Esophagus muscularis mucosa (tissue), 4 donors: ENCODE results near the gene TMPO.

Experiments
- CTCF ChIP-seq, 3 experiments: fragments of 200-600 bp in 2 of 3; fragments of 450-650 bp in 1 of 3; sonication (generic) in 2 of 3; IDR thresholded peaks; one replicate each; pipeline ENCODE4 v1.5.1; 2017 to 2019; ENCODE audit warnings: antibody characterized with exemption in 3 of 3, mild to moderate bottlenecking in 2 of 3, moderate library complexity in 1 of 3
- EP300 ChIP-seq: sonication (generic); formaldehyde crosslinking; IDR thresholded peaks from one replicate; pipeline ENCODE4 v1.6.1; 2017; ENCODE audit warnings: antibody characterized with exemption
- POLR2A ChIP-seq: fragments of 450-650 bp; IDR thresholded peaks from one replicate; pipeline ENCODE4 v1.6.1; 2017; ENCODE audit warnings: antibody characterized with exemption, moderate library complexity, mild to moderate bottlenecking, low read depth
- POLR2AphosphoS5 ChIP-seq, 2 donors: sonication (generic); formaldehyde crosslinking; IDR thresholded peaks; one replicate each; pipeline ENCODE4 v1.6.1; 2017; ENCODE audit warnings: antibody characterized with exemption in 2 of 2

- TF ChIP-seq CTCF (IDR thresholded peaks at IDR 0.05) (no peak), POLR2AphosphoS5 (IDR thresholded peaks at IDR 0.05) (no peak), POLR2A (no peak), EP300 (no peak)
These were observed 66.7 kb downstream of the TMPO start for GRCh38 chr12:98582093-98582492.
